T-helper 2 cell treated with Interferon-gamma antibody and Interleukin-4, amounts not matched to agents 5 μg/mL and 100 μg/mL, for 36 hours (primary cell): ENCODE measurements around the gene MIB1.
"Not testable (repeated sequence)": the region's sequence is repeated elsewhere in the genome, so short reads cannot be mapped to it uniquely, and the experiment has no call there.

ENCODE experiments used
- DNase-seq: peaks from one replicate; pipeline ENCODE4 v3.0.0; 2021; ENCODE audit warnings: low spot score
- H3K27ac Mint-ChIP-seq: one replicate; pipeline ENCODE4 v1.8.0; 2021; ENCODE audit warnings: mild to moderate bottlenecking, mixed read lengths
- H3K27me3 Mint-ChIP-seq: one replicate; pipeline ENCODE4 v1.8.0; 2021; ENCODE audit warnings: low read depth, mixed read lengths
- H3K36me3 Mint-ChIP-seq: one replicate; pipeline ENCODE4 v1.8.0; 2021; ENCODE audit warnings: low read depth, mixed read lengths
- H3K4me1 Mint-ChIP-seq: one replicate; pipeline ENCODE4 v1.8.0; 2021; ENCODE audit warnings: low read depth, mixed read lengths
- H3K4me3 Mint-ChIP-seq: one replicate; pipeline ENCODE4 v1.8.0; 2022; ENCODE audit warnings: mild to moderate bottlenecking, moderate library complexity, mixed read lengths
- H3K9me3 Mint-ChIP-seq: one replicate; pipeline ENCODE4 v1.8.0; 2021; ENCODE audit warnings: mixed read lengths

The MIB1 gene

DNA sequence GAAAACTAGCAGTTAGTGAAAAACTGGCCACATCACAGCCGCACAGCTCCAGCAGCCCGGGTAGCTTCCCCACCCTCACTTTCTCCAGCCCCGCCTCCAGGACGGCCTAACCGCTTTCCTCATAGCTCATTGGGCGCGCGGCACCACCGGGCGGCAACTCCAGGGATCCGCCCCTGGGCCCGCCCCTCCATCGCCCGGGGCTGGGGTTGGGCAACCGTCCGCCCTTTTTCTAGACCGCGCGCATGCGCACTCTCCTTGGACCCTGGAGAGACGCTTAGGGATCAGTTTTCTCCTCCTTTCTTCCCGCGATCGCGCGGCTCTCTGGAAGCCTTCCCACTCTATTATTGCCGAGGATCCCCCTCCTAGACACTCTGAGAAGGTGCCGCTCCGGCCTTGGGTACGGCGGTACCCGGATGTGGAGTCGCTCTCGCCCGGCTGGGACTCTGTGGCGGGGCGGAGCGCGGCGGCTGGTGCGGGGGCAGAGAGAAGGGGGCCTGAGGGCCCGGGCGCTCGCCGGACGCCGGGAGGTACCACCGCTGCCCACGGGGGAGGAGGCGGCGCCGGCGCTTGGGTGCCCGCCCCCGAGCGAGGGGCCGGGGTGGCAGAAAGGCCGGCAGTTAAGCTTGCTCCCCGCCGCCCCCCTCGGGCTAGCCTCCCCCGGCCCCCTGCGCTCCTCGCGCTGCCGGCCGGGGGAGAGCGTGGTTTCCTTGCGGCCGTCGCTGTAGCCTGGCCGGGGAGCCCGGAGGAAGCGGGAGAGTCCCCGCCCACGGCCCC, at the start of gene MIB1:
TSS of gene MIB1 (plus strand) at position 255 of the 774 bp plus-strand sequence. CDS start 792 bp downstream, outside the sequence.
- H3K4me1 Mint-ChIP-seq, result peaks cover 34% of the 10 kb centered on the region
- peaks cover 14% of the 10 kb centered on the region for H3K9me3 Mint-ChIP-seq
- H3K27ac Mint-ChIP-seq, result peak within 1 kb of the TSS; percentile 92
- peaks cover 16% of the 10 kb centered on the region for H3K36me3 Mint-ChIP-seq
- DNase-seq, result peak; percentile 99
- peak within 1 kb of the TSS; percentile 91 for H3K4me3 Mint-ChIP-seq
- no peaks in the 10 kb centered on the region for H3K27me3 Mint-ChIP-seq

DNA sequence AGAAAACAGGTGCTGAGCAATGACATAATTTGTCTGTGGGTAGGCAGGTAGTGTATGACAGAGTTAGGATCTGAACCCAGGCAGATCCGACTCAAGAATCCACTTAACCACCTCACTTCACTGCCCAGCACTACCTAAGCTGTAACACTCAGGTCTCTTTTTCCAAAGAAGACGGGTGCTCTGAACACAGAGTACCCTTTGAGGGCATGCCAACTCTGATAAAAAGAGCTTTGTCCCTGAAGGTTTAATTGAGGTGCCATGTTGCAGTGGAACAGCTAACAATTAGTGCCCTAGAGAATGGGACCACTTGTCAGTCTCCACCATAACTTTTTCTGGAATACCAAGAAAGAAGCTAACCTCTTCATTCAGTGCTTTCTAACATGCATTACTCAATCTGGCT, 47.3 kb upstream of the MIB1 start:
- DNase-seq, result no peak
- Mint-ChIP-seq H3K9me3 (peaks cover 12% of the 10 kb centered on the region), H3K27ac (no peak overlapping the region), H3K4me3 (no peak overlapping the region), H3K27me3 (no peaks in the 10 kb centered on the region), H3K4me1 (peaks cover 8% of the 10 kb centered on the region), H3K36me3 (peaks cover 67% of the 10 kb centered on the region)

DNA sequence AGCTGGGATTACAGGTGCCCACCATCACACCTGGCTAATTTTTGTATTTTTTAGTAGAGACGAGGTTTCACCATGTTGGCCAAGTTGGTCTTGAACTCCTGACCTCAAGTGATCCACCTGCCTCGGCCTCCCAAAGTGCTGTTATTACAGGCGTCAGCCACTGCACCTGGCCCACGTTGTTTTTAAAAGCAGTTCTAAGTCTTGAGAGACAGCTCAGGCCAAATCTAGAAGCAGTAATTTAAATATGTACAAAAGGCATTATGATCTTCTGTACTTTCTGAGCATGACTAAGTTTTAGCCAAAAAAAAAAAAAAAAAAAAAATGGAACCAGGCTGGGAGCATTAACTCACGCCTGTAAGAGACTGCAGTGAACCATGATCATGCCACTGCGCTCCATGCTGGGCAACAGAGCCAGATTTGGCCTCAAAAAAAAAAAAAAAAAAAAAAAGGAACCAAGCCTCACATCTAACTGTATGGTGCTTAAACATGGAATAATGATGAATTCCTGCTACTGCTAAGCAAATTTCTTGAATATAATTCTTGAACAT, 40.0 kb upstream of the MIB1 start:
- H3K9me3 Mint-ChIP-seq, result no peaks in the 10 kb centered on the region
- peaks cover 17% of the 10 kb centered on the region for H3K4me1 Mint-ChIP-seq

GRCh38 chr18:21701621-21702020, 39.0 kb upstream of the MIB1 start:
- DNase-seq, result no peak

More for the DNA sequence above, 40.0 kb upstream of the MIB1 start:
- H3K36me3 Mint-ChIP-seq, result peaks cover 40% of the 10 kb centered on the region
- DNase-seq, result no peak
- H3K4me3 Mint-ChIP-seq, result no peak overlapping the region
- no peak overlapping the region for H3K27ac Mint-ChIP-seq
- H3K27me3 Mint-ChIP-seq, result no peaks in the 10 kb centered on the region

DNA sequence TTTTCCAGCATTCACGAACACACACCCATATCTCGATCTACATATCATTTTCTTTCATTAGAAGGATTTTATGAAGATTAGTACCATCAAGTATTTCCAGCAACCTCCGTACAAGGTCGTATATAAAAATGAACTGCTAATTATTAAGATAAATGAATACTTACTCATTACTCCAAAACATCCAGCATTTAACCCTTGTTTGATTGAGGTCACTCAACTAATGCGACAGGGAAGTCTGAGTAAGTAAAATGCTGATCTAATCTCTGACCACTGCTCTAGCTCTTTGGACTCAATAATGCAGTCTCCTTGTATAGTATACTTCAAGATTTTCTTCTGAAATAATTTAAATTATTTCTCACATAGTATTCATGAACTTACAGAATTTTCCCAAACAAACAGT, 38.0 kb upstream of the MIB1 start:
- peak overlapping the region; percentile 96 for H3K27ac Mint-ChIP-seq
- H3K9me3 Mint-ChIP-seq, result no peaks in the 10 kb centered on the region
- DNase-seq, result no peak
- peak overlapping the region; percentile 99 for H3K4me3 Mint-ChIP-seq
- H3K27me3 Mint-ChIP-seq, result no peaks in the 10 kb centered on the region
- peaks cover 22% of the 10 kb centered on the region for H3K4me1 Mint-ChIP-seq
- peaks cover 35% of the 10 kb centered on the region for H3K36me3 Mint-ChIP-seq

More at GRCh38 chr18:21701621-21702020, 39.0 kb upstream of the MIB1 start:
- H3K4me1 Mint-ChIP-seq, result peaks cover 18% of the 10 kb centered on the region
- H3K9me3 Mint-ChIP-seq, result no peaks in the 10 kb centered on the region
- H3K27ac Mint-ChIP-seq, result no peak overlapping the region
- H3K4me3 Mint-ChIP-seq, result no peak overlapping the region
- H3K36me3 Mint-ChIP-seq, result peaks cover 36% of the 10 kb centered on the region
- no peaks in the 10 kb centered on the region for H3K27me3 Mint-ChIP-seq

- peak; percentile 23 for DNase-seq
- H3K27me3 Mint-ChIP-seq, result no peaks in the 10 kb centered on the region
- H3K4me1 Mint-ChIP-seq, result peaks cover 22% of the 10 kb centered on the region
- H3K36me3 Mint-ChIP-seq, result peaks cover 30% of the 10 kb centered on the region
- H3K4me3 Mint-ChIP-seq, result peak overlapping the region; percentile 99
- peak overlapping the region; percentile 96 for H3K27ac Mint-ChIP-seq
- H3K9me3 Mint-ChIP-seq, result no peaks in the 10 kb centered on the region
Observed at GRCh38 chr18:21703241-21703820, 37.3 kb upstream of the MIB1 start.

DNA sequence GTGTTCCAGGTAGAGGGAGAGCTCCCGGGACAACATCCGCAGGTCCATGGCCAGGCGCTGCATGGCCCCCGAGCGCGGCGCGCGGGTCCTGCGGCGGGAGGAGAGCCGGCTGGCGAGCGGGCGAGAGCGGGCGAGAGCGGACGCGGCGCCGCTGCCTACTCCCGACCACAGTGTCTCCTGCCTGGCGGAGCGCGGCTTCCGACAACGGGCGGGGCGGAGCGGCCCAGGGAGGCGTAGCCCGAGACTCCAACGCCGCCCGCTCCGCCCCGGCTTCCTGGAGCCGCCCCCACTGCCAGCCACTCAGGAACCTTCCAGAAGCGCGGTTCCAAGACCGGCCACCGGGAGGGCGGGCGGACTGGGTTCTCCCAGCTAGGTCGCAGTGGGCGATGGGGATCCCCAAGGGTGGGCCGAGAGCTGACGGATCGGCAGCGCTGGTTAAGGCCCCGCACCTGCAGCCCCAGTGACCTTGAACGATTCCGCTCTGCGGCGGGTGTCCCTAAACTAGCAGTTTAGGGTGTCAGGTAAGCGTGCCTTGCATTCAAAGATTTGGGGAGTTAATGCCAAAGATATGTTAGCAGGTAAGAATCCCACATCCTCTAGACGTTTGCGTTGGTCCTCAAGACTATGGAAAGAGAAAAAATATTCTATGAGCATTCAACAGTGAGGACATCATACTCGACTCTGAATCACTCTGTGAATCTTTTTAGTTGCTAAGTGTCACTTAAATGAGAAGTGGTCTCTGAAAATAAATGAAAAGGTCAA, 35.8 kb upstream of the MIB1 start, which contains the start of gene ABHD3:
TSS of gene ABHD3 (minus strand) at position 172 of the 762 bp plus-strand sequence. CDS start at position 63, 109 bp downstream.
- Mint-ChIP-seq H3K27ac (peak within 1 kb of the TSS; percentile 96), H3K36me3 (peaks cover 26% of the 10 kb centered on the region), H3K4me1 (peaks cover 28% of the 10 kb centered on the region)

DNA sequence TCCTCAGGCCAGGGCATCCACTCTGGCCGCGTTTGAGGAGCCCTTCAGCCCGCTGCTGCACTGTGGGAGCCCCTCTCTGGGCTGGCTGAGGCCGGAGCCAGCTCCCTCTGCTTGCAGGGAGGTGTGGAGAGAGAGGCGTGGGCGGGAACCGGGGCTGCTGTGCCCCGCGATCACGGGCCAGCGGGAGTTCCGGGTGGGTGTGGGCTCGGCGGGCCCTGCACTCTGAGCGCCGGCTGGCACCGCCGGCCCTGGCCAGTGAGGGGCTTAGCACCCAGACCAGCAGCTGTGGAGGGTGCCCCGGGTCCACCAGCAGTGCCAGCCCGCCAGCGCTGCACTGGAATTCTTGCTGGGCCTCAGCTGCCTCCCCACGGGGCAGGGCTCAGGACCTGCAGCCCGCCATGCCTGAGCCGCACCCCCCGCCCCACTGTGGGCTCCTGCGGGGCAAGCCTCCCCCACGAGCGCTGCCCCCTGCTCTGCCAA, 34.2 kb upstream of the MIB1 start:
- Mint-ChIP-seq H3K4me1 (peaks cover 28% of the 10 kb centered on the region), H3K27ac (no peak overlapping the region)

More for the DNA sequence above, 35.8 kb upstream of the MIB1 start, which contains the start of gene ABHD3:
- Mint-ChIP-seq H3K4me3 (peak within 1 kb of the TSS; percentile 99), H3K9me3 (no peaks in the 10 kb centered on the region), H3K27me3 (no peaks in the 10 kb centered on the region)
- DNase-seq, result peak; percentile 92

GRCh38 chr18:21707130-21707529, 33.5 kb upstream of the MIB1 start:
- not testable (repeated sequence) for H3K27ac Mint-ChIP-seq, DNase-seq, H3K27me3 Mint-ChIP-seq, H3K4me3 Mint-ChIP-seq, H3K9me3 Mint-ChIP-seq
- peaks cover 18% of the 10 kb centered on the region for H3K36me3 Mint-ChIP-seq
- H3K4me1 Mint-ChIP-seq, result peaks cover 28% of the 10 kb centered on the region

More for the DNA sequence above, 34.2 kb upstream of the MIB1 start:
- no peak overlapping the region for H3K4me3 Mint-ChIP-seq
- peaks cover 21% of the 10 kb centered on the region for H3K36me3 Mint-ChIP-seq
- no peaks in the 10 kb centered on the region for H3K9me3 Mint-ChIP-seq
- DNase-seq, result no peak
- no peaks in the 10 kb centered on the region for H3K27me3 Mint-ChIP-seq

- H3K27me3 Mint-ChIP-seq, result peaks cover 8% of the 10 kb centered on the region
- peaks cover 22% of the 10 kb centered on the region for H3K9me3 Mint-ChIP-seq
- no peak overlapping the region for H3K27ac Mint-ChIP-seq
- no peak for DNase-seq
- peaks cover 10% of the 10 kb centered on the region for H3K36me3 Mint-ChIP-seq
- peaks cover 9% of the 10 kb centered on the region for H3K4me1 Mint-ChIP-seq
- no peak overlapping the region for H3K4me3 Mint-ChIP-seq
Observed at GRCh38 chr18:21714474-21714873, 26.1 kb upstream of the MIB1 start.

- Mint-ChIP-seq H3K4me3 (no peak overlapping the region), H3K36me3 (no peaks in the 10 kb centered on the region), H3K27me3 (peaks cover 2% of the 10 kb centered on the region), H3K9me3 (no peaks in the 10 kb centered on the region), H3K27ac (no peak overlapping the region), H3K4me1 (peaks cover 4% of the 10 kb centered on the region)
- DNase-seq, result no peak
Observed at GRCh38 chr18:21722687-21723086, 17.9 kb upstream of the MIB1 start.

DNA sequence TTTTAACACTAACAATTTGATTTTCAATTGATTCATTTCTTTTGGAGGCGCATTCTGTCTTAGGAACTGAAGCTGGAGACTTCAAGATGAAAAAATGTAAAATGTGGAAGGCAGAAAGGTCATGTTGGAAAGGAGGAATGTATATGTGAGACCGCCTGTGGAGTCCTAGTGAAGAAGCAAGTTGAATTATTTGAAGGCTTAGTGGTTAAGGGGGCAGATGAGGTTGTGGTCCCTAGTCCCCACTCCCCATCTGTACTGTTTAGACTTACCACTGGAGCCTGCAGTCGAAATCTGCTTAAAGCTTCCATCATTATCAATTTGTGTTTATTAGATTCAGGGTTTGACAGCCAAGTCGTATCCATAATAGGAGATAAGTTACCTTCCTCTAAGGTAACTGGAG, 15.4 kb upstream of the MIB1 start:
- Mint-ChIP-seq H3K4me3 (no peak overlapping the region), H3K36me3 (no peaks in the 10 kb centered on the region), H3K27me3 (peaks cover 2% of the 10 kb centered on the region), H3K27ac (no peak overlapping the region), H3K9me3 (peaks cover 3% of the 10 kb centered on the region), H3K4me1 (peaks cover 4% of the 10 kb centered on the region)
- no peak for DNase-seq

DNA sequence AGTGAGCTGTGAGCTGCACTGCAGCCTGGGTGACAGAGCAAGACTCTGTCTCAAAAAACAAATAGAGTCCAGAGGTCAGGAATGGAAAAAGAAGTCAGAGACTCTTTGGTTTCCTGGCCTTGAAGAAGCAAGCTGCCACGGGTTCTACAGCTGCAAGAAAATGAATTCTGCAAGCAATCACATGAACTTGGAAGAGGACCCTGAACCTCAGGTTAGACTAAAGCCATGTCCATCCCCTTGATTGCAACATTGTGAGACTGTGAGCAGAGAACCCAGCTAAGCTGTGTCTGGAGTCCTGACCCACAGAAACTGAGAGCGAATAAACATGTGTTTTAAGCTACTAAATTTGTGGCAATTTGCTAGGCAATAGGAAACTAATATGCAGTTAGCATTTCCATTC, 12.9 kb upstream of the MIB1 start:
- Mint-ChIP-seq H3K4me3 (no peak overlapping the region), H3K27ac (no peak overlapping the region), H3K36me3 (peaks cover 2% of the 10 kb centered on the region), H3K4me1 (peaks cover 4% of the 10 kb centered on the region), H3K9me3 (peaks cover 3% of the 10 kb centered on the region), H3K27me3 (no peaks in the 10 kb centered on the region)
- no peak for DNase-seq
